ENCODE results near the gene DNMT3A. TPM values are rescaled to one million over a fixed set of nuclear protein-coding genes. Genes with fewer than 3 reads are reported as not detected.

The DNMT3A gene
- total and polyA plus RNA-seq, 3 donors from 2014 or later = 15.5 to 36.3 (median 36.3) TPM

DNA sequence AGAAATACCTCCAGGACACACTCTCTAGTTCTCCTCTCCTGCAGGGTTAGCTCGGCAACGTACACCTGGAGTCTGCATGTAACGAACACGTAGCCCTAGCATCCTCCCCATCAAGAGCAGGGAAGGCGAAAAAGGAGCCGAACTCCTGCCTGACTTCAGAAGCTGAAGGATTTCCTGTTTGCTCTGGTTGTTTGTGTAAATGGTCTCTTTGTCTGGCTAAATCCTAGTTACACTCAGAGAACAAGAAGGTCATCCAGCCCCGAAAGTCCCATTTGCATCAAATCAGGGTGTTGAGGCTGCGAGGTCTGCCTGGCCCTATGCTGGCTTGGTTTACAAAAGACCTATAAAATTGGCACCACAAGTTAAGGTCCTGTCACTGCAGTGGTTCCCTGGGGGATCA lies 107.0 kb downstream of the DNMT3A start:
- H3K36me3 ChIP-seq (ENCODE audit: low read depth, missing control alignments) = no peaks in the 10 kb centered on the region
- peaks cover 18% of the 10 kb centered on the region for H3K4me1 ChIP-seq
- intact Hi-C loops (cut with DNase I; ENCODE audit: low total_unique reads) = no loop called here
- H3K9me3 ChIP-seq = no peaks in the 10 kb centered on the region
- no peak overlapping the region for H3K27ac ChIP-seq
- TF ChIP-seq POLR2A (IDR thresholded peaks at IDR 0.05) = no peak
- TF ChIP-seq, protein P1, sequence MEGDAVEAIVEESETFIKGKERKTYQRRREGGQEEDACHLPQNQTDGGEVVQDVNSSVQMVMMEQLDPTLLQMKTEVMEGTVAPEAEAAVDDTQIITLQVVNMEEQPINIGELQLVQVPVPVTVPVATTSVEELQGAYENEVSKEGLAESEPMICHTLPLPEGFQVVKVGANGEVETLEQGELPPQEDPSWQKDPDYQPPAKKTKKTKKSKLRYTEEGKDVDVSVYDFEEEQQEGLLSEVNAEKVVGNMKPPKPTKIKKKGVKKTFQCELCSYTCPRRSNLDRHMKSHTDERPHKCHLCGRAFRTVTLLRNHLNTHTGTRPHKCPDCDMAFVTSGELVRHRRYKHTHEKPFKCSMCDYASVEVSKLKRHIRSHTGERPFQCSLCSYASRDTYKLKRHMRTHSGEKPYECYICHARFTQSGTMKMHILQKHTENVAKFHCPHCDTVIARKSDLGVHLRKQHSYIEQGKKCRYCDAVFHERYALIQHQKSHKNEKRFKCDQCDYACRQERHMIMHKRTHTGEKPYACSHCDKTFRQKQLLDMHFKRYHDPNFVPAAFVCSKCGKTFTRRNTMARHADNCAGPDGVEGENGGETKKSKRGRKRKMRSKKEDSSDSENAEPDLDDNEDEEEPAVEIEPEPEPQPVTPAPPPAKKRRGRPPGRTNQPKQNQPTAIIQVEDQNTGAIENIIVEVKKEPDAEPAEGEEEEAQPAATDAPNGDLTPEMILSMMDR (IDR thresholded peaks at IDR 0.05) = no peak
- H3K27me3 ChIP-seq = no peaks in the 10 kb centered on the region
- no peak for DNase-seq
- WGBS, 2 donors = 66 to 71% methylated on average over 8 of the region's 8 CpGs
- no peak overlapping the region for H3K4me3 ChIP-seq

DNA sequence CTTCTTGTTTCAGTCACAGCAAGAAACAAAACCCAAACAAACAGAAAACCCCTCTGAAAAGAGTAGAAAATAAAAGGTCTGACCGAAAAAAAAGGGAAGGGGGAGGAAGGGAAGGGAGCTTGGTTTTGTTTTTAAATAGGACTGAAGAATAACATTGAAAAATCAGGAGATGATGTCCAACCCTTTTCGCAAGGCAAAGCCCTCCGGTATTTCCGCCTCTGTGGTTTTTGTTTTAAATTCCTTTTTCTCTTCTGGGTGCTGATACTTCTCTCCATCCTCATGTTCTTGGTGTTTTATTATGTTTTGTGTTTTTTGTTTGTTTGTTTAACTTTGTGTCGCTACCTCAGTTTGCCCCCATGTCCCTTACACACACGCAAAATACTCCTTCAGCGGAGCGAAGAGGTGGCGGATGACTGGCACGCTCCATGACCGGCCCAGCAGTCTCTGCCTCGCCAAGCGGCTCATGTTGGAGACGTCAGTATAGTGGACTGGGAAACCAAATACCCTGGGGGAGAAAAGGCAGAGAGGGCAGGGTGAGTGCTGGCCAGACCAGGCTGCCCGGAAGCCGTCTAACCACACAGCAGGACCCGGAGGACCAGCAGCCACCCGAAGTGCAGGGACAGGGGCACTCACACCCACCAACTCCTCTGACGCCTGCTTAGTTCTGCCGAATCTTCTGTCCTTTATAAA lies 107.7 kb downstream of the DNMT3A start:
- Histone ChIP-seq H3K27me3 (no peaks in the 10 kb centered on the region), H3K27ac (no peak overlapping the region), H3K9me3 (no peaks in the 10 kb centered on the region), H3K4me3 (no peak overlapping the region), H3K36me3 (ENCODE audit: low read depth, missing control alignments) (no peaks in the 10 kb centered on the region), H3K4me1 (peaks cover 23% of the 10 kb centered on the region)
- 90% methylated on average over 18 to 20 of the region's 20 CpGs for WGBS, 2 donors
- TF ChIP-seq, protein P1 (IDR thresholded peaks at IDR 0.05) = no peak
- TF ChIP-seq POLR2A (IDR thresholded peaks at IDR 0.05) = no peak
- intact Hi-C loops (cut with DNase I; ENCODE audit: low total_unique reads) = no loop called here
- DNase-seq = no peak

DNA sequence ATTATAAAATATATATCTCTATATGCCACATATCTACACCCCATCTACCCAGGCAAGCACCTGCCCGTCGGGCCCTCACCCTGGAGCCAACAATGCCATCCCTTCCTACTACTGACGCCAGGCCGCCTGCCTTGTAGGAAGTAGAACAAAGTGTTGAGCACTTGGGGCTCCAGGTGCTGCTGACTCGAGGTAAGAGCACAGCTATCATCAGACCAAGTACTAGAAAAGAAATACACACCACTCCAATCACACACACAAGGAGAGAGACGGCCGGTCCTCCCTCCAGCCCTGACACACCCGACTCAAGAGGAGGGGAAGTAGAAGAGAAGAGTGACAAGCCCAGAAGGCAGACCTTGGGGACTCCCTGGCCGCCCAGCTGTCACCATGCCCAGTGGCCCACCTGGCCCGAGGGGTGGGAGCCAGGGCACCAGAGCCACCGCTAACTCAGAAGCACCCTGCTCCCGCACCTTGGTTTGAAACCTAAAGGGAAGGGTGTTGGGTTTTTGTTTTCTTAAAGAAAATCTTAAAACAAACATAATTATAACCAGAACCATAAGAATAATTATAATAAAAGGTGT lies 109.4 kb downstream of the DNMT3A start:
- WGBS, 2 donors = 84 to 94% methylated on average over 12 of the region's 12 CpGs
- TF ChIP-seq POLR2A (IDR thresholded peaks at IDR 0.05) = no peak
- TF ChIP-seq, protein P1 (IDR thresholded peaks at IDR 0.05) = no peak
- DNase-seq = no peak
- intact Hi-C loops (cut with DNase I; ENCODE audit: low total_unique reads) = no loop called here
- H3K27ac ChIP-seq = no peak overlapping the region
- no peaks in the 10 kb centered on the region for H3K9me3 ChIP-seq
- no peak overlapping the region for H3K4me3 ChIP-seq
- no peaks in the 10 kb centered on the region for H3K36me3 ChIP-seq (ENCODE audit: low read depth, missing control alignments)
- H3K4me1 ChIP-seq = peaks cover 22% of the 10 kb centered on the region
- no peaks in the 10 kb centered on the region for H3K27me3 ChIP-seq

DNA sequence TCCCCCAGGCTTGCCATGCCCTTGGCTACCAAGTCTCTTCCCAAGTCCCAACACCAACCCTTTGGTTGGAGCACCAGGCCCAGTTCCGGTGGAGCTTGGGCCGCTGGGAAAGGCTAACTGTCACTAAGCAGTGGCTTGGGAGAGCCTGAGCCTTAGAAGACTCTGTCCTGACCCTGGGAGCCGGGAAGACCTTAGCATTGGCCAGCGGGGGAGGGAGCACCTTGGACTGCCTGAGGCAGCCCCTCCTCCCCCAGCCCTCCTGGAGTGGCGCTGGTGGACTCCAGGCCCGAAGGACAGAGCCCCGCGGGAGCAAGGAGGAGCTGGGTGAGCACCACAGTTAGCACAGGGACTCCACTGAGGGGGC lies 110.8 kb downstream of the DNMT3A start:
- TF ChIP-seq POLR2A (IDR thresholded peaks at IDR 0.05) = no peak
- TF ChIP-seq, protein P1 (IDR thresholded peaks at IDR 0.05) = no peak
- DNase-seq = no peak

More for the DNA sequence above, 110.8 kb downstream of the DNMT3A start:
- no peaks in the 10 kb centered on the region for H3K27me3 ChIP-seq
- H3K4me3 ChIP-seq = no peak overlapping the region
- WGBS, 2 donors = 27 to 60% methylated on average over 2 to 6 of the region's 8 CpGs
- intact Hi-C loops (cut with DNase I; ENCODE audit: low total_unique reads) = no loop called here
- H3K4me1 ChIP-seq = peaks cover 14% of the 10 kb centered on the region
- no peaks in the 10 kb centered on the region for H3K36me3 ChIP-seq (ENCODE audit: low read depth, missing control alignments)
- H3K27ac ChIP-seq = no peak overlapping the region
- no peaks in the 10 kb centered on the region for H3K9me3 ChIP-seq

Measured in testis (tissue), 3 donors.